ENCODE data around the gene CREB3.

CREB3 gene

DNA sequence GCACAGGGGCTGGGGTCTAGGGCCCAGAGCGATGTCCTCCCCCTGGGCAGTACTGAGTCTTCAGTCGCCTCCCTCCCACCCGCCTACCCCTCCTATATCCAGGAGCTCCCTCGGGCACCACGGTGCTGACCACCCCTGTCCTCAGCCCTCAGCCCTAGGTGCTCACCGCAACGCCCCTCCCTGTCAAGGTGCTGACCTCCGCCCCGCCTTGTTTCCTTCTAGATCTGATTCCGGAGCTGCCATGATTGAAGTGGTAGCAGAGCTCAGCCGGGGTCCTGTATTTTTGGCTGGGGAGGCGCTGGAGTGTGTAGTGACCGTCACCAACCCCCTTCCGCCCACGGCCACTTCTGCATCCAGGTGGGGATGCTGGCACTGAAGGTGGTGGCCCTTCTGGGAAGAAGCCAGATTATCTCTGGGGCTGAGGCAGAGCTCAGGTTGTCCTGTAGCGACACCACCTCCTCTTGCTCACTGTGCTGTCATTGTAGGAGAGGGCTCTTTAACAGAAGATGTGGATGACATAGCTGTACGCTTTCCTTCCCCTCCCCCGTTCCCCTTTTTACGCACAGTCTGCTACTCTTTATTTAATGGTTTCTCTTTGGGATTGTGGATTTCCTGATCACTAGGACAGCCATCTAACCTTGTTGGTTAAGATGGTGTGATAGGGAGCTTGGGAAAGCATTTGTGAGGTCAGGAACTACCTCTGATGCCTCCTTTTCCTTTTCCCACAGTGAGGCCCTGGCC is 17.2 kb downstream of the CREB3 start:
- DNase-seq (ENCODE audit: low spot score): no peak

DNA sequence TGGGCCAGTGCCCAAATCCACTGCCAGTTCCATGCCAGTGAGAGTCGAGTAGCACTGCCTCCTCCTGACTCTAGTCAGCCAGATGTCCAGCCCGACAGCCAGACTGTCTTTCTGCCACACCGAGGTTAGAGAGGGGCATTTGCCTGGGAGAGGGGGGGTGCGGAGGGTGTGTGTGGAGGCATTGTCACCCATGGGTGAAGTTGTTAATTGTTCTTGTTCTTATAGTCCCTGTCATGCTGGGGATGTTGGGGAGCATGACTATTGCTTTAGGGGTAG is 17.7 kb downstream of the CREB3 start:
- DNase-seq (ENCODE audit: low spot score): no peak

DNA sequence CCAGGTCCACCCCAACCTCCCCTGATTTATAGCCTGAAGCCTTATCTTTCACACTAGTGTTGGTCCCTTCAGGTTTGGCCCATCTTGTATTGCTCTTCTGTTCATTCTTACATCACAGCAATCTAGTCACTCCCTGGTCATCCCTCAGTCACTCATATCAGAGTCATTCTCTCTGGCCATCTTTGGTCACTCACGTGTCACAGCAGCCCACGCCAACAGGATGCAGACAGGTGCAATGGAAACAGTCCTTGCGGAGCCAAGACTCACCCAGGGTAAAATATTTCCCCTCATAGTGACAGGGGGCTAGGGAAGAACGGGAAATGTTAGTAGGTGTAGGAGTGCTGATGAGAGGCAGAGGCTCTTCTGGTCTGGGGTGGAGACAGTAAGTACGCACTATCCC is 21.0 kb downstream of the CREB3 start:
- DNase-seq (ENCODE audit: low spot score): no peak

DNA sequence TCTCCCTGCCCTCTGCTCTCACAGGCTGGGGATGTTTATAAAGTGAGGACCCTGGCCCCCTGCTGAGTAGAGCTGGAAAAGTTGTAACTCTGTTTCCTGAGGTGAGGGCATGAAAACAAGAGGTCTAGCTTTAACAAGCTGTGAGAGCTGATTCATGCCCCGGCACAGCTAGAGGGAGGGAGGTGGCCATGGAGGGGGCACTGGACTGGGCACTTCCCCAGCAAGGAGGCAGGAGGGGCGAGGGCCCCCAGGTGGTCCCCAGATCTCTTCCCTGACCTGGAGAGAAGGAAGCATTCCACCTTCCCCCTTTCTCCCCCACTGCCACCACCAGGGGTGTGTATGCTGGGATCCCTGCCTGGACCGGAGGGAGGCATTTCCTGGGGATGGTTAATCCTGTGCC is 21.8 kb downstream of the CREB3 start, which contains the start of gene MSMP:
Gene MSMP (minus strand): TSS at position 13 of the 400 bp plus-strand sequence. CDS start 147 bp downstream, outside the sequence.
- DNase-seq (ENCODE audit: low spot score): no peak

DNA sequence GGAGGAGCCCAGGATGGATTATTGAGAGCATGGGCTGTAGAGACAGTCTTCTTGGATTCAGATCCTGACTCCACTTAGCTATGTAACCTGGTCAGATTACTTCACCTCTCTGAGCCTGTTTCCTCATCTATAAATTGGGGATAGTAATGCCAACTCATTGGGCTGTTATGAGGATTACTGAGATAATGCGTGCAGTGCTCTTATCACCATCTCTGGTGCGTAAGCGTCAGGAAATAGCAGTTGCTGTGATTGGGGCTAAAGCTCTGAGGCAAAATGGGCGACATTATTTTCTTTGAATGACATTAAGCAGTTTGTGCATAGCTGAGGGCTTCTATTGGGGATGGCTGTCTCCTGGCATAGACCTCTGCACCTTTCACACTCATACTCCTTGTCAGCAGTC is 22.6 kb downstream of the CREB3 start:
- no peak for DNase-seq (ENCODE audit: low spot score)

DNA sequence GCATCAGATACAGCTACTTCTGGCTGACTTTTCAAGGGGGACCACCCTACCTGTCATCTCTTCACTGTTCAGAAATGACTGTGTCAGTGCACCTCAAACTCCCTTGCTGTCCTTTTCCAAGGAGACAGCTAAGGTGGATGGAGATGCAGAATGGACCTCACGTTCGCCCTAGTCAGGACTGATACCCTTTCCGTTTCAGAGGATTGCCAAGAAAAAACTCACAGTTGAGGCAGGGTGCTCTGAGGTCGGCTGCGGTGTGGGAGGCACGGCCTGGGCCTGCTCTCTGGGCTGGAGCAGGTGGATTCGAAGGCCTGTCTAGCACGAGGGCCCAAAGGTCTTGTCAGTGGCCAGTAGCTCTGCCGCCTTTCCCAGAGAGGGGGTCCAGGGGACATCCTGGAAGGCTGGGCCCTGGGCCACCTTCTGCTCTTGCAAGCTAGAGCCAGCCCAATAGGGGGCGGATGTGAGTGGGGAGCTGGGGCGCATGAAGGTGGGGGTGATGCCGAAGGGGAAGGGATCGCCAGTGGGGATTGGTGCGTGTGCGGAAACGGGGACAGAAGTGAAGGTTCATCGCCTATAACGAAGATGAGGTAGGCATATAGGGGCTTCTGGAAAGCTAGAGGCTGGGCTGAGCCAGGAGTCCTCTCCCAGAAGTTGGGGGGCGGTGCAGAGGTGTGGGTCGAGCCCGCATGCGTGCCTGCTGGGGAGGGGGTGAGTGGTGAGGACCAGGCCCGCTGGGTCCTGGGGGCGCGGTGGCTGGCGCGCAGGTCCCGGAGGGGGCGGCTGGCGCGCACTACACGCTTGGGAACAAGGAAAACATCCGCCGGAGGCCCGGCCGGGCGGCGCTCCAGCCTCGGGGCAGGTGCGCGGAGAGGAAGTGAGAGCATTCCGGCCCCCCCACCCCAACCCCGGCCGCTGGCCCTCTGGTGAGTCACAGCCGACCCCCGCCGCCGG is 24.1 kb downstream of the CREB3 start:
- no peak for DNase-seq (ENCODE audit: low spot score)

DNA sequence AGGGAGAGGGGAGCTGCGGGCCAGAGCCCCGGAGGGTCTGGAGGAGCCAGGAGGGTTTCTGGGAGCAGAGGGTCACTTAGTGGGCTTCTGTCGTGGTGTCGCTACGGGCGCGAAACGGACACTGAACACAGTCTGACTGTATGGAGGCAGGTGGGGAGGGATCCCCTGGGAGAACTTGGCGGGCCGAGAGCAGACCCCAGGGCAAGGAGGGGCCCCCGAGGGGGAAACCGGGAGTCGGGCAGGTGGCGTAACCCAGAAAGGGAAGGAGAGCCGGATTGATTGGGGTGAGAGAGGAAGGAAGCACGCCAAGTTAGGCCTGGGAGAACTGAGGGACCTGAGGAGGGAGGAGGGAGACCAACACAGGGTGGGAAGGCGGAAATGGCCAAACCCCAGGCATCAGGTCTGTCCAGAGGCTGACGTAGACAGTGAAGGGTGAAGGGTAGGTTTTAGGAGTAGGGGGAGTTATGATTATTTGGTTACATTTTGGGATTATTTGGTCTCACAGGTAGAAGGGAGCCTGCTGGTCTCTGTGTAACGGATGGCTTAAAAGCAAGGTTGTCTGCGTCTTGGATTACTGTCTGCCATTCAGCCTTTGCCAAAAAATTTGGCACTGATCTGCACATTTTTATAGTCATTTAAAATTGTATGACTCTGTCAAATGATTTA is 24.9 kb downstream of the CREB3 start:
- no peak for DNase-seq (ENCODE audit: low spot score)

DNA sequence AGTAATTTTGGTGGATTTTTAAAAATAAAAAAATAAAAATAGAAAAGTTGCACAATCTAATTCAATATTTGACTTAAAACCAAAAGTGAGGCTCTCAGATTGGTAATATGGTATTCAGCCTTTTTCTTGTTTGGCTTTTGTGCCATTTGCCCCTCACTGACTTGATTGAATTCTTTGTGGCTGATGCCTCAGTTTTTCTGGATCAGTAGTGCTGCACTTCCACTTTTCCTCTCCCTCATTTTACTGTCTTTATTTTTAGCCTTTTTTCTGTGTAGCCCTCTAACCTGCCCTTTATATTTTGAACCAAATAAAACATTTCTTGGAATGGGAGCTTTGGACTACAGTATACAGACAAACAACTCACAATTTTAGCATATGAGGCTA is 25.4 kb downstream of the CREB3 start:
- no peak for DNase-seq (ENCODE audit: low spot score)

DNA sequence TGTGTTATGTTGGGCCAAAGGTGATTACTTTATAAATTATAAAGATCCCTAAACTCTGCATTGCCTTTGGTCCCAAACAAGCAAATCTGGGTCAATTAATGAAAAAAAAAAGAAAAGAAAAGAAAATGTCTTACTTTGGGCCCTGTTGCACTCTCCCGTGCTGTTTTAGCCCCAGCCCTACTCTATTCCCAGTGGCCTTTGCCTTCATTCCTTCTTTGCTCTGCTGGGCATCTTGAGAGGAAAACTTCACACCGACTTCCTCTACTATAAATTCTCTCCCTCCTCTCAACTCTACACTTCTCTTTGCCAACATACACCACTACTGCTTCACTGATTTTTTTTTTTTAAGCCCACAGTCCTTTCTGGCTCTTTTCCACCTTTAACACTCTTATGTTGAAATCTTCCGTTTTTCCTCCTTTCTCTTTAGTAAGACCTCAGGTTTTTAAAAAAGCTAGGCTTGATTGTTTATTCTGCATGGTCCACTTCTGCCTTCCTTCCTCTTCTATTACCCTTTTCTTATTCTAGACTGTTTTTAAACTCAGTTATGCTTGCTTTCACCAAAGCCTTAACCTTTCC is 26.1 kb downstream of the CREB3 start:
- DNase-seq (ENCODE audit: low spot score): no peak

DNA sequence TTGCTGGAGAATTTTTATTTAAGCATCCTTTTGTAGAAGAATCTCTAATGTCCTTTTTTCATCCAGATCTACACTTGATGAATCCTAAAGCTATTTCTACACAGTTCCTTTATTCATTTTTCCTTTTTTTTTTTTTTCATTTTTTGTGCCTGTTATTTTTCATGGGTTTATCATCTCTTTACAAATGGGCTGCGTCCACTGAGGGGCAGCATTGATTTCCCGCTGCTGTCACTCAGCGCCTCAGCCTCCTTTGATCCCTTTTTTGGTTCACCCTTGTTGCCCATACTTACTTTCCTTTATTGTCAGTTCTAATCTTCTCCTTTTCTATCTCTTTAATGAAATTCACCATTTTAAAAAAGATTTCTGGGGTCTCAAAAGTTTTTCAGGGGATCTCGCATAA is 27.3 kb downstream of the CREB3 start:
- no peak for DNase-seq (ENCODE audit: low spot score)

DNA sequence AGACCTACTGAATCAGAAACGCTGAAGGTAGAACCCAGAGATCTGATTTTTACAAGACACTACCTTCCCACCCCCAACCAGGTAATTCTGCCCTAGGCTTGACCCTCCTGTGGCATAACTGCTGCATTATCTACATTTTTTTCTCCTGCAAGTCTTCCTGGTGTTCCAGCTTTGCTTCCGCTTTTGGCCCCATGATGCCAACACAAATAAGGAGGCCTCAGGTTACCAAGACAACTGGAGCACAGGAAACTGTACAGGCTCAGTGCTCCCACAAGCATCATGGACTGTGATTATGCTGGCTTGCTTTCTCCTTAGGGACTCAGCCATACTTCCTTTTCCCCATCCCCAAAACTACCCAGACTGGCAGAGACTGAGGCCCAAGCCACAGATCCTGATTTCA is 28.2 kb downstream of the CREB3 start:
- DNase-seq (ENCODE audit: low spot score): no peak

DNA sequence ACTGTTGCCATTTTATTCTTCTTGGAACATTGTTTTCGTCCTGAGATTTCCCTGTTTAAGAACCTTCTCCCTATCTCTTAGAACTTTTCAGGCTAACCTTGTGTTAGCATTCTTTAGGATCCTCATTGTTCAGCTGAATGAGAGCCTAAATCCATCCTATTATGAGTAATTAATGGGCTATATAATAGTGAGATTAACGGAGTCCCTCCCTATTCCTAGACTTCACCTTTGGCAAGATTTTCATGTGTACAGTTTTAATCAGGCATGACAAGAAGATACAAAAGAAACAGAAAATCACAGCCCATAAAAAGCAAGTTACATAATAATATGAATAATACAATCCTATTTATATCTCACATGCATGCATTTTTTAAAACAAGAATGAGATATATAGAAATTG is 30.7 kb downstream of the CREB3 start:
- DNase-seq (ENCODE audit: low spot score): no peak

DNA sequence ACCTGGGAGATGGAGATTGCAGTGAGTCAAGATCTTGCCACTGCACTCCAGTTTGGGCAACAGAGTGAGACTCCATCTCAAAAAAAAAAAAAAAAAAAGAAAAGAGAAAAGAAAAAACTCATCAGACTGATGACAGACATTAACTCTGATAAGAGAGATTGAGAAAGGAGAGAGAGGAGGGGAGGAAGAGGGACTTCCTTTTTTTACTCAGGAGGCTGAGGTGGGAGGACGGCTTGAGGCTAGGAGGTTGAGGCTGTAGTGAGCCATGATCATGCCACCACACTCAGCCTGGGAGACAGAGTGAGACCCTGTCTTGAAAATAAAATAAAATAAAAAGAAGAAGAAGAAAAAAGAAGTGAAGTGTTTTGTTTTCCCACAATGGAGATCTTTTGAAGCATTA is 31.3 kb downstream of the CREB3 start:
- no peak for DNase-seq (ENCODE audit: low spot score)

DNA sequence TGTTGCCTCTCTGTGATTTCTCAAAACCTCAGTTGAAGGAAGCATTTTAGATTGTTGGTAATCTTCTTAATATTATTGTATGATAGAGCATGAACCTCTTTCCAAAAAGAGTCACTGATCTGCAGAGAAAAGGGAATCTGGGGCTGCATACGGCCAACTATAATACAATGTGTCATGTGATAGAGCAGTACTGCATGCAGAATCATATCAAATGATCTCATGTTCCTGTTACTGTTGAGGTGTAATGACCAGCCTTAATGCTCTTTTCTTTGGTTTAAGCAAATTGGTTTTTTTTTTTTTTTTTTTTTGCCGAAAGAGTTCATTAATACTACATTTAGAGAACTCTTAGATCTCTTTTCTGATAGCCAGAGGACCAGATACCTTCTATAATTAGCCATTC is 34.5 kb downstream of the CREB3 start:
- DNase-seq (ENCODE audit: low spot score): no peak

DNA sequence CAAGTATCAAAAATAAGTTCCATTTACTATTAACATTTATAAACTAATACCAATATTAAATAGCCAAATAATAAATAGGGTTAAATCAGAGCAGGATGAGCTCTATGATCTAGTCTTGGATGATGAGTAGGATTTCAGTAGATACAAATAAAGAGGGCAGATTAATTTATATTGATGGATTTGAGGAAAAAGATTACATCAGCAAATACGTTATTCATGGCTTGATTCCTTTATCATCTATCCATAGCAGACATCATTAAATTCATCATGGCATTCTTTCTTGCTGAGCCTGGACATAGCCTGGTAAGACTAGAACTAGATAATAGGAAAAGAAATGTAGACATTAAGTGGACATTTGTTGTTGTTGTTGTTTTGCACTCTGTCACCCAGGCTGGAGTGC is 35.0 kb downstream of the CREB3 start:
- no peak for DNase-seq (ENCODE audit: low spot score)

DNA sequence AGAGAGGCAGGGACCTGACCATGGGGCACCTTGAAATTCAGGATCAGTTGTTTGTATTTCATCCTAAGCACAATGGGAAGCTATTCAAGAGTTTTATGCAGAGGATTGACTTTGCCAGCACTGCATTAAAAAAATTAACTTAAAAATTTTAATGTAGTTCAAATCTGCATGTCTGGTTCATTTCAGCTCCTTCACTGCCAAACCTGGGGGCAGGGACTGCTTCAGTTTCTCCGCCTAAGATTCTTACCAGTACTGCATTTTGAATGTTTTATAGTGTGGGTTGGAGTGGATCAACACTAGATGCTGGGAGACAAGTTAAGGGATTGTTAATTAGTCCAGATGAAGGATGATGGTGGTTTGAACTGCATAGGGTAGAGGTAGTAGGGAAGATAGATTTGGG is 37.3 kb downstream of the CREB3 start:
- DNase-seq (ENCODE audit: low spot score): no peak

DNA sequence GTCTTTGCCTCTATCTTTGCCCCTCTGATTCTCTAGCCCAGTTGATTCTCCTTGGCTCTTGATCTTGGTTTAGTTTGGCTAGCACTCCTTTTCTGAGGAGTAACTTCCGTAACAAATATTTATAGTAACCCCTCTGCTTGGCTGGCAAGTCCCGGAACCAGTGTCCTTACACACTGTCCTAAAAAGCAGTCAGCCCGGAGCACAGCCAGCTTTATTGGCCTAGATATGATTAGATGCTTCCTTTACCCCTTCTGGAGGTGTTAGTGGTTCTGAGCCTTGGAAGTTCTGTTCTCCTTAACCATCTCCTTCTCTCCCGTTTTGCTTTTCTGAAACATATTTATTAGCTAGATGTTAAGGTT is 38.6 kb downstream of the CREB3 start:
- DNase-seq (ENCODE audit: low spot score): no peak

DNA sequence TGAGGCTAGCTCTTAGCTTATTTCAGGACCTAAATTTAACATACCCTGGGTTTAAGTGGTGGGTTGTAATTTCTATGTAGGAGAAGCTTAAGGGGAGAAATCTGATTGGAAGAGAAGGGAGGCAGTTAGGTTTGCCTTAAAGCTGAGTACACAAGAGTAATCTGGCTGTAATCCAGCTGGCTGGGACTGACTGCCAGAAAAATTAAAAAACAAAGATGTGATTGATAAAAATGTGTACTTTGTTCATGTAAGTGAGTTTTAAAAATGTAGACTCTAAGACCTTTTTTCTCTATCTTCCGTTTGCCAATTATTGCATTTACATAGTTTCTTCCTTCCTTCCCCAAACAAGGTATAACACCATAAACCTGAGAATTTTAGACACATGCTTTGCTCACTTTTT is 39.1 kb downstream of the CREB3 start:
- no peak for DNase-seq (ENCODE audit: low spot score)

DNA sequence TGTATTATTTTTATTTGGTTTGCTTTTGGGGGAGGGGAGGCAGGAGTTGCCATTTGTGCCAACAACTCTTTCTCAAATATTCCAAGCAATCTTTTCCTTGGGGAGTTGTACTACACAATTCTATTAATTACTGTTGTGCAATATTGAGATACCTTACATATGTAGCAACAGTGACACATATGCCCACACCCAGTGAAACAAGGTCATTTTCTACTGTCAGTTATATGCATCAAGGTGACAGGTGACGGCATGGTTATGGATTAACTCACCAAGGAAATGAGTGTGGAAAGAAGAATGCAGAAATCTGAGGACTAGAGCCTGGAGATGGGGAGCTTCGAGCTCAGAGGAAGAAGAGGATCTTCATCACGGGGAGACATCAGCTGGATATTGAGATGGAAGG is 39.5 kb downstream of the CREB3 start:
- DNase-seq (ENCODE audit: low spot score): no peak

DNA sequence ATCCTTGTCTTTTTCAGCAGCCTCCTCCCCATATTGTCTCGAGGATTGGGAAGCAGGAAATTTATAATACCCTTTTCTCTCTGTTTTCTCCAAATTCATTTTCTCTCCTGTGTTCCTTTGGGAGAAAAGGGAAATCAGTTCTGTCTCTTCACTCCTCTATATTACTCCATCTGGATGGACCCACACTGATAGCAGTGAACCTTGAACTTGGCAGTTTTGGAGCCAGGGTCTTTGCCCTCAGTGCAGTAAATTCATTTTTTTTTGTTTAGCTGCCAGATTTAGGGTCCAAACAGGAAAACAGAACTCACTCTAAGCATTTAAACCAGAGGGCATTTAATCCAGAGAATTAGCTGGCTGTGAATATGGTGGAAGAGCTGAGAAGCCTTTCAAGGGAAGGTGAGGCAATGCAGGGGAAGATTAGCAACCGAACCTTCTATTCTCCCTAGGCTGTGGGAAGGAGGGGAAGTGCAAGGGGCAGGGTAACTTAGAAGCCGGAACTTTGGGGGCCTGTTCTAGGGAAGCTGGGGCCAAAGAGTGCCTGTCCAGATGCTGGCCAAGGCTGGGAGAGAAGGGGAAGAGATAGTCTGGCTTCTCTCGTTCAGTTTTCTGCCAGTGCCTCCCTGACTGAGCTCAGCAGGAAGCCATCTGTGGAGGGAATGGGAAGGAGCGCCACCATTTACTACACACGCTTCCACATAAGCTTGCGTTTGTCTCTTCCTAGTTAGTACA is 42.6 kb downstream of the CREB3 start:
- DNase-seq (ENCODE audit: low spot score): no peak

DNA sequence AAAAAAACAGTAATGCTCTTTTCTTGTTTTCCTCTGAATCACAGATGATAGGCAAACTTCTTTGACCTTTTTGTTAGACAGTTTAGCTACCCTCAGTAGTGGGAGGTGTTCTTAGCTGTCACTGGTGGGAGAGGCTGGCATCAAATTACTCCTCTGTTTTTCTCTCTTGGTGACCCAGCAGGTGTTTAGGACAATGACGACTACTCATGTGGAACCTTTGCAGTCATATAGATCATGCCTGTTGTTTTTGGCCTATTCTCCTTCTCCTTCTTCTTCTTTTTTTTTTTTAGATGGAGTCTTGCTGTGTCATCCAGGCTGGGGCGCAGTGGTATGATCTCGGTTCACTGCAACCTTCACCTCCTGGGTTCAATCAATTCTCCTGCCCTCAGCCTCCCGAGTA is 43.6 kb downstream of the CREB3 start:
- no peak for DNase-seq (ENCODE audit: low spot score)

DNA sequence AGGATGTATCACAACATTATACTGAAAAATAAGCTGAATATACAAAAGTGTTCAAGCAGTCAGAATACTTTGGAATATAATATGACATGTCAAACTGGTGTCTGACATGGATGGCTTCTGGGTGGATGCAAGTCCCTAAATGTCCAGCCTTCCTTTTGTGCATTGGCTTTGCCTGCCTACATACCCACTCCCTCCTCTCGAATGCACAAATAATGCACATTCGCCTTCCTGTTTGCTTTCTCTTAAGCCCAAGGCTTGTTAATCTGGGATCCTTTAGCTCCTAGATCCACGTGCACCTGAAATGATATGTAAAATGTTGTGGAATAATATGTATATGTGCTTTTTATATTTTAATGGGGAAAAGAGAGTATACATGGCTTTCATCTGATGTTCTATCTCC is 46.0 kb downstream of the CREB3 start:
- no peak for DNase-seq (ENCODE audit: low spot score)
